ENCODE data around the gene SFXN3. TPM values are rescaled to one million over a fixed set of nuclear protein-coding genes. Genes with fewer than 3 reads are reported as not detected.

SFXN3 gene
- 27.7 TPM for polyA plus RNA-seq (ENCODE audit: insufficient read length)
- long read RNA-seq, donor 1, transcript SFXN3-202 (12 exons, 3,098 nt), result major isoform, 5 of 10 reads
- long read RNA-seq, donor 1, partial matches to known transcripts, result 5 of 10 reads
- long read RNA-seq, donor 1, other reads (novel, unspliced or antisense), result 0 of 10 reads
- long read RNA-seq, donor 2, result 0 reads
- long read RNA-seq, donor 3, result 0 reads
- long read RNA-seq, donor 4, result 0 reads
- long read RNA-seq, donor 5, result 0 reads
- long read RNA-seq, donor 6, result 0 reads
- long read RNA-seq, donor 7, partial matches to known transcripts, result 0 of 2 reads
- long read RNA-seq, donor 7, other reads (novel, unspliced or antisense), result 0 of 2 reads
- long read RNA-seq, donor 8, result 0 reads

- DNase-seq, result peak; percentile 89
Observed at GRCh38 chr10:101031128-101031795, at the start of gene SFXN3, which contains the start of gene PDZD7. Gene SFXN3, plus strand, starts transcription at chr10:101031234. Its CDS starts 3,461 bp downstream, at chr10:101034695. Gene PDZD7, minus strand, starts transcription at chr10:101031129. Its CDS starts 910 bp downstream, at chr10:101030219.

- no peak for DNase-seq
Observed at GRCh38 chr10:100982916-100983830, 47.9 kb upstream of the SFXN3 start.

GRCh38 chr10:100983868-100984671 lies 47.0 kb upstream of the SFXN3 start:
- no peak for DNase-seq

- DNase-seq, result no peak
Observed at GRCh38 chr10:100984672-100985177, 46.3 kb upstream of the SFXN3 start.

GRCh38 chr10:100985336-100985735 lies 45.7 kb upstream of the SFXN3 start:
- DNase-seq, result no peak

GRCh38 chr10:100986623-100986951 lies 44.4 kb upstream of the SFXN3 start:
- DNase-seq, result no peak

- DNase-seq, result peak; percentile 81
Observed at GRCh38 chr10:100986952-100987684, 43.9 kb upstream of the SFXN3 start, which contains the start of the genes MRPL43 and TWNK. Gene MRPL43, minus strand, starts transcription at chr10:100987497. Its CDS starts 54 bp downstream, at chr10:100987443. Gene TWNK, plus strand, starts transcription at chr10:100987543. Its CDS starts 668 bp downstream, at chr10:100988211.

GRCh38 chr10:100987685-100988049 lies 43.4 kb upstream of the SFXN3 start:
- DNase-seq, result no peak

GRCh38 chr10:100988166-100988565 lies 42.9 kb upstream of the SFXN3 start:
- DNase-seq, result no peak

- no peak for DNase-seq
Observed at GRCh38 chr10:100989088-100989487, 41.9 kb upstream of the SFXN3 start.

- DNase-seq, result no peak
Observed at GRCh38 chr10:100993986-100994708, 36.9 kb upstream of the SFXN3 start.

GRCh38 chr10:100995181-100995580 lies 35.9 kb upstream of the SFXN3 start:
- DNase-seq, result no peak

- no peak for DNase-seq
Observed at GRCh38 chr10:100996678-100997359, 34.2 kb upstream of the SFXN3 start.

GRCh38 chr10:100997360-100998182 lies 33.5 kb upstream of the SFXN3 start:
- DNase-seq, result no peak

GRCh38 chr10:100998183-100998990 lies 32.6 kb upstream of the SFXN3 start:
- peak; percentile 90 for DNase-seq

- peak; percentile 77 for DNase-seq
Observed at GRCh38 chr10:100998991-100999741, 31.9 kb upstream of the SFXN3 start.

GRCh38 chr10:100999742-101000126 lies 31.3 kb upstream of the SFXN3 start, which contains the start of gene LZTS2:
Gene LZTS2, plus strand, starts transcription at chr10:100999808. Its CDS starts 2,731 bp downstream, at chr10:101002539.
- no peak for DNase-seq
